Neural cell (in vitro differentiated cells): Measurements from ENCODE around the gene ISG20. TPM values are rescaled to one million over a fixed set of nuclear protein-coding genes. Genes with fewer than 3 reads are reported as not detected.

Experiments used
- H2AFZ ChIP-seq: fragments of 200-600, 300-800 bp; sonication (generic), shearing (Covaris generic); 2 replicates; pipeline ENCODE4 v1.6.0; 2014; ENCODE audit warnings: low read depth, mild to moderate bottlenecking, antibody characterized with exemption, low read length, moderate library complexity
- H3F3A ChIP-seq: fragments of 200-600 bp; shearing (Covaris generic); 2 replicates; pipeline ENCODE4 v1.6.1; 2016; ENCODE audit warnings: mild to moderate bottlenecking, moderate library complexity, mixed read lengths, antibody characterized with exemption, low read length; ENCODE audit not compliant: insufficient read depth, poor library complexity, severe bottlenecking
- H3K27ac ChIP-seq: fragments of 200-600, 300-800 bp; sonication (generic), shearing (Covaris generic); 2 replicates; pipeline ENCODE4 v1.5.1; 2014; ENCODE audit warnings: mild to moderate bottlenecking, low read length, moderate library complexity
- H3K27me3 ChIP-seq: fragments of 300-800, 200-600 bp; sonication (generic), shearing (Covaris generic); 2 replicates; pipeline ENCODE4 v1.6.0; 2014; ENCODE audit warnings: mild to moderate bottlenecking, low read depth, low read length, moderate library complexity; ENCODE audit not compliant: insufficient read depth
- H3K36me3 ChIP-seq: fragments of 300-800, 200-600 bp; sonication (generic), shearing (Covaris generic); 2 replicates; pipeline ENCODE4 v1.5.1; 2014; ENCODE audit warnings: mild to moderate bottlenecking, antibody characterized with exemption, low read length, moderate library complexity; ENCODE audit not compliant: insufficient read depth
- H3K4me2 ChIP-seq: fragments of 300-800, 200-600 bp; sonication (generic), shearing (Covaris generic); 2 replicates; pipeline ENCODE4 v1.6.0; 2014; ENCODE audit warnings: mild to moderate bottlenecking, low read length
- H3K4me3 ChIP-seq: fragments of 300-800, 200-600 bp; sonication (generic), shearing (Covaris generic); 2 replicates; pipeline ENCODE4 v1.5.1; 2014; ENCODE audit warnings: mild to moderate bottlenecking, low read length, moderate library complexity
- H3K79me2 ChIP-seq: fragments of 200-600 bp; shearing (Covaris generic); replicated peaks from 2 replicates; pipeline ENCODE4 v1.6.0; 2014; ENCODE audit warnings: mild to moderate bottlenecking, low read length, moderate library complexity; ENCODE audit not compliant: insufficient read depth
- H3K9ac ChIP-seq: fragments of 300-800, 200-600 bp; sonication (generic), shearing (Covaris generic); 2 replicates; pipeline ENCODE4 v1.6.1; 2016; ENCODE audit warnings: mild to moderate bottlenecking, low read length, mixed read lengths
- H3K9me2 ChIP-seq: fragments of 200-600 bp; shearing (Covaris generic); 2 replicates; pipeline ENCODE4 v1.6.1; 2016; ENCODE audit warnings: mild to moderate bottlenecking, low read length, mixed read lengths; ENCODE audit not compliant: insufficient read depth
- H3K9me3 ChIP-seq: fragments of 200-600, 300-800 bp; sonication (generic), shearing (Covaris generic); 2 replicates; pipeline ENCODE4 v1.6.1; 2016; ENCODE audit warnings: mild to moderate bottlenecking, mixed run types, low read length, moderate library complexity, mixed read lengths
- H4K20me1 ChIP-seq: fragments of 200-600 bp; shearing (Covaris generic); 2 replicates; pipeline ENCODE4 v1.6.1; 2016; ENCODE audit warnings: mild to moderate bottlenecking, mixed run types; ENCODE audit not compliant: insufficient read depth
- CTCF ChIP-seq: fragments of 450-650 bp; IDR thresholded peaks from 2 replicates; pipeline ENCODE4 v1.5.1; 2014; ENCODE audit warnings: antibody characterized with exemption, mild to moderate bottlenecking, moderate library complexity; ENCODE audit not compliant: poor library complexity, severe bottlenecking
- EP300 ChIP-seq: fragments of 450-650 bp; conservative IDR thresholded peaks from 2 replicates; pipeline ENCODE4 v1.6.1; 2014; ENCODE audit warnings: antibody characterized with exemption, mild to moderate bottlenecking, moderate library complexity; ENCODE audit not compliant: poor library complexity, severe bottlenecking
- EZH2 ChIP-seq: fragments of 200-600, 300-800 bp; shearing (Covaris generic), sonication (generic); IDR thresholded peaks from 2 replicates; pipeline ENCODE4 v1.6.1; 2014; ENCODE audit warnings: antibody characterized with exemption, low read length, borderline replicate concordance, mild to moderate bottlenecking; ENCODE audit not compliant: insufficient read depth, poor library complexity, severe bottlenecking
- MXI1 ChIP-seq: fragments of 450-650 bp; conservative IDR thresholded peaks from 2 replicates; pipeline ENCODE4 v1.6.1; 2014; ENCODE audit warnings: antibody characterized with exemption, mild to moderate bottlenecking; ENCODE audit not compliant: poor library complexity, severe bottlenecking
- POLR2AphosphoS5 ChIP-seq: IDR thresholded peaks from 2 replicates; pipeline ENCODE4 v1.6.1; 2012
- RAD21 ChIP-seq: fragments of 450-650 bp; conservative IDR thresholded peaks from 2 replicates; pipeline ENCODE4 v1.6.1; 2014; ENCODE audit warnings: antibody characterized with exemption, mild to moderate bottlenecking, moderate library complexity
- REST ChIP-seq: IDR thresholded peaks from 2 replicates; pipeline ENCODE4 v1.6.1; 2012; ENCODE audit warnings: borderline replicate concordance
- SMC3 ChIP-seq: fragments of 450-650 bp; conservative IDR thresholded peaks from 2 replicates; pipeline ENCODE4 v1.6.1; 2014; ENCODE audit warnings: antibody characterized with exemption, mild to moderate bottlenecking, moderate library complexity; ENCODE audit not compliant: poor library complexity
- TAF1 ChIP-seq: IDR thresholded peaks from 2 replicates; pipeline ENCODE4 v1.6.1; 2012; ENCODE audit warnings: low read depth
- polyA plus RNA-seq: library from polyadenylated mRNA; depleted of rRNA; stranded (reverse); fragments of >200 nt; gene quantifications from 2 replicates; pipeline ENCODE4 v1.2.3, GENCODE V29; 2014
- small RNA-seq, 3 experiments: library from RNA; depleted of rRNA; stranded (forward); fragments of <200 nt; gene quantifications; one replicate each; pipeline ENCODE3, GENCODE V24; 2012

Gene ISG20
- polyA plus RNA-seq, 1 donor from 2014 or later, result 0.88 TPM

GRCh38 chr15:88705769-88706165, 67.0 kb downstream of the ISG20 start:
- Histone ChIP-seq H4K20me1 (peaks cover 3% of the 10 kb centered on the region), H3K27ac (no peak overlapping the region), H3K79me2 (no peaks in the 10 kb centered on the region), H3K9me3 (no peaks in the 10 kb centered on the region), H3K4me2 (no peak overlapping the region), H3F3A (no peaks in the 10 kb centered on the region), H3K9ac (no peak overlapping the region), H2AFZ (no peak overlapping the region), H3K36me3 (no peaks in the 10 kb centered on the region), H3K9me2 (no peaks in the 10 kb centered on the region), H3K4me3 (peak overlapping the region; percentile 23), H3K27me3 (peaks cover 22% of the 10 kb centered on the region)
- TF ChIP-seq RAD21 (no peak), EZH2 (no peak), SMC3 (no peak), REST (no peak), EP300 (no peak), CTCF (no peak), TAF1 (no peak), MXI1 (no peak), POLR2AphosphoS5 (no peak)

Small RNA genes within 50 kb of the gene (small RNA-seq; reads per million reads assigned to genes)
- gene MIR1179 (494 to 548 (median 529) reads per million in 3 experiments), gene MIR7-2 (2,366 to 6,042 (median 4,868) reads per million in 3 experiments)

Other genes with a start within 250 kb of the ISG20 start
- 32.8 and 41.0 TPM in 2 replicates for gene MRPL46, start 171.6 kb upstream of the ISG20 start, polyA plus RNA-seq
- gene MRPS11, start 171.3 kb upstream of the ISG20 start, polyA plus RNA-seq, result 57.5 and 68.7 TPM in 2 replicates
- 12.9 and 16.7 TPM in 2 replicates for gene DET1, start 92.3 kb upstream of the ISG20 start, polyA plus RNA-seq
- 17.2 and 21.3 TPM in 2 replicates for gene AEN, start 17.7 kb upstream of the ISG20 start, polyA plus RNA-seq
- gene ACAN, start 164.4 kb downstream of the ISG20 start, polyA plus RNA-seq, result not detected in 2 replicates